Left lung (tissue), 10 donors: ENCODE data around the gene SYNM. TPM values are rescaled to one million over a fixed set of nuclear protein-coding genes. Genes with fewer than 3 reads are reported as not detected.

ENCODE experiments used
- ATAC-seq: fragments of 200-7000 bp; cut with Tn5 transposase; one replicate; pipeline ENCODE4 v1.9.1; 2020; ENCODE audit warnings: moderate library complexity
- DNase-seq, 4 donors: peaks; one replicate each; pipeline ENCODE4 v3.0.0-alpha.2; 2013 to 2020
- H3K27ac ChIP-seq, 2 donors: fragments of 200-600 bp; sonication (generic) in 1 of 2; one replicate each; pipeline versions ENCODE4 v1.5.0 to v1.8.0; 2020 to 2021
- H3K27me3 ChIP-seq, 2 donors: fragments of 200-600 bp; sonication (generic) in 1 of 2; one replicate each; pipeline versions ENCODE4 v1.5.0 to v1.8.0; 2020 to 2021
- H3K36me3 ChIP-seq, 2 donors: fragments of 200-600 bp; sonication (generic) in 1 of 2; one replicate each; pipeline versions ENCODE4 v1.5.0 to v1.8.0; 2020 to 2021
- H3K4me1 ChIP-seq, 2 donors: fragments of 200-600 bp; one replicate each; pipeline ENCODE4 v1.8.0; 2021
- H3K4me3 ChIP-seq, 2 donors: fragments of 200-600 bp; sonication (generic) in 1 of 2; one replicate each; pipeline versions ENCODE4 v1.5.0 to v1.8.0; 2020 to 2021; ENCODE audit warnings: mild to moderate bottlenecking in 1 of 2
- H3K9me3 ChIP-seq, 2 donors: fragments of 200-600 bp; sonication (generic) in 1 of 2; one replicate each; pipeline versions ENCODE4 v1.5.0 to v1.8.0; 2020 to 2021
- CTCF ChIP-seq, 2 donors: fragments of 200-600 bp; sonication (generic) in 1 of 2; IDR thresholded peaks; one replicate each; pipeline versions ENCODE4 v1.5.0 to v1.8.0; 2021; ENCODE audit warnings: antibody characterized with exemption in 2 of 2
- intact Hi-C, 2 donors: fragments of 100-400 bp; cut with DNase I; formaldehyde crosslinking; loops; one replicate each; pipeline versions ENCODE4 v1.11.2 to v1.14.2; 2022
- polyA plus RNA-seq, 6 donors: library from polyadenylated mRNA; unstranded; fragments of 120-200 nt; gene quantifications; one replicate each; pipeline ENCODE4 v1.2.1, GENCODE V29; 2013; ENCODE audit not compliant: insufficient read length in 6 of 6
- total RNA-seq, 2 donors: library from RNA; stranded (reverse); fragmentation: NEBNext Ultra II Directional; extraction: Animal tissue kit (Norgen Biotek cat#: 25700); gene quantifications; one replicate each; pipeline ENCODE4 v1.2.1, GENCODE V29; 2021
- donor health status: DM: no; HTN: yes; CAD: no.
- donor health status: DM: no; HTN: no; CAD: no.

The SYNM gene
- total and polyA plus RNA-seq, 8 donors = 5.6 to 17.6 (median 7.1) TPM

GRCh38 chr15:99148851-99149276 lies 44.0 kb downstream of the SYNM start:
- H3K27me3 ChIP-seq = no peaks in the 10 kb centered on the region
- no peak overlapping the region for H3K27ac ChIP-seq
- TF ChIP-seq CTCF (IDR thresholded peaks at IDR 0.05) = no peak
- no peaks in the 10 kb centered on the region for H3K9me3 ChIP-seq
- intact Hi-C loops = no loop called here
- peaks cover 0 to 7% of the 10 kb centered on the region in 2 donors for H3K36me3 ChIP-seq
- no peak for DNase-seq
- no peaks in the 10 kb centered on the region for H3K4me1 ChIP-seq
- ATAC-seq = no peak
- H3K4me3 ChIP-seq = no peak overlapping the region

- peaks cover 0 to 7% of the 10 kb centered on the region in 2 donors for H3K36me3 ChIP-seq
- no peak for ATAC-seq
- DNase-seq = no peak
- intact Hi-C loops = no loop called here
- H3K9me3 ChIP-seq = no peaks in the 10 kb centered on the region
- H3K27ac ChIP-seq = no peak overlapping the region
- no peak overlapping the region for H3K4me3 ChIP-seq
- H3K4me1 ChIP-seq = no peaks in the 10 kb centered on the region
- no peaks in the 10 kb centered on the region for H3K27me3 ChIP-seq
- no peak for TF ChIP-seq CTCF (IDR thresholded peaks at IDR 0.05)
Observed at GRCh38 chr15:99149366-99149765, 44.5 kb downstream of the SYNM start.

DNA sequence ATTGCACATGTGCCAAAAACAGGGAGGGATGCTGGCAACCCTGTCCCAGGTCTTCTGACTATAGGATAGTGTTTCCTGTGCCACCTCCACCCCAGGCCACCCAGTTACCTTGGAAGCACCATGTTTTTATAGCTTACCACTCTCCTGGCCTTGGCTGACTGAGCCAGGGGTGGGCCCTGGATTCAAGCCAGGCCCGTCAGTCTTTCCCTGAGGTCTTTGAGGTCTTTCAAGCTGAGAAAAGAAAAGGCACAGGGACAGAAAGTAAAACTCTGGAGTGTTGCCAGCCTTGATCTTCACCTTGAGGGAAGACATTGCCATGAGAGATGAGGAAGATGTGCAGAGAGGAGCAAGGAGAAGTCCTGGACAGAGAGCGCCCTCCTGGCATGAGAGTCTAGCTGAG lies 46.3 kb downstream of the SYNM start:
- Histone ChIP-seq H3K36me3 (peaks cover 0 to 13% of the 10 kb centered on the region in 2 donors), H3K27ac (no peak overlapping the region), H3K9me3 (no peaks in the 10 kb centered on the region), H3K27me3 (no peaks in the 10 kb centered on the region), H3K4me1 (no peaks in the 10 kb centered on the region), H3K4me3 (no peak overlapping the region)
- DNase-seq = no peak
- ATAC-seq = no peak
- intact Hi-C loops = no loop called here
- no peak for TF ChIP-seq CTCF (IDR thresholded peaks at IDR 0.05)

GRCh38 chr15:99153026-99153535 lies 48.2 kb downstream of the SYNM start:
- H3K9me3 ChIP-seq = no peaks in the 10 kb centered on the region
- intact Hi-C loops = no loop called here
- TF ChIP-seq CTCF (IDR thresholded peaks at IDR 0.05) = no peak
- H3K36me3 ChIP-seq = peaks cover 0 to 13% of the 10 kb centered on the region in 2 donors
- H3K4me3 ChIP-seq = no peak overlapping the region
- no peaks in the 10 kb centered on the region for H3K4me1 ChIP-seq
- no peaks in the 10 kb centered on the region for H3K27me3 ChIP-seq
- DNase-seq = no peak
- H3K27ac ChIP-seq = no peak overlapping the region
- no peak for ATAC-seq

DNA sequence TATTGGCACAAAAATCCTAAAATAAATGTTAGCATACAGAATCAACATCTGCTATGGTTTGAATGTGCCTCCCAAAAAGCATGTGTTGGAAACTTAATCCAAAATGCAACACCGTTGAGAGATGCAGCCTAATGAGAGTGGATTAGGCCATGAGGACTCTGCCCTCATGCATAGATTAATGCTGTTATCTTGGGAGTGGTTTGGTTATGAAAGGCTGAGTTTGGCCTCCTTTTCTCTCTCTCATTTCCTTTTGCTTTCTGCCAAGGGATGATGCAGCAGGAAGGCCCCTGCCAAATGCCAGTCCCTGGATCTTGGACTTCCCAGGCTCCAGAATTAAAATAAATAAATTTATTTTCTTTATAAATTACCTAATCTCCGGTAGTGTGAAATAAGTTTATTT lies 49.4 kb downstream of the SYNM start:
- Histone ChIP-seq H3K4me1 (no peaks in the 10 kb centered on the region), H3K36me3 (peaks cover 0 to 15% of the 10 kb centered on the region in 2 donors), H3K27me3 (no peaks in the 10 kb centered on the region), H3K27ac (no peak overlapping the region), H3K4me3 (no peak overlapping the region), H3K9me3 (no peaks in the 10 kb centered on the region)
- no peak for TF ChIP-seq CTCF (IDR thresholded peaks at IDR 0.05)
- ATAC-seq (no peak), DNase-seq (no peak)
- intact Hi-C loops = no loop called here
